ENCODE data around the gene ADGB. TPM values are rescaled to one million over a fixed set of nuclear protein-coding genes. Genes with fewer than 3 reads are reported as not detected.

ADGB gene
- polyA plus RNA-seq (2013, experiment 1 of 2): 0.08 TPM
- not detected for polyA plus RNA-seq (2013, experiment 2 of 2)

DNA sequence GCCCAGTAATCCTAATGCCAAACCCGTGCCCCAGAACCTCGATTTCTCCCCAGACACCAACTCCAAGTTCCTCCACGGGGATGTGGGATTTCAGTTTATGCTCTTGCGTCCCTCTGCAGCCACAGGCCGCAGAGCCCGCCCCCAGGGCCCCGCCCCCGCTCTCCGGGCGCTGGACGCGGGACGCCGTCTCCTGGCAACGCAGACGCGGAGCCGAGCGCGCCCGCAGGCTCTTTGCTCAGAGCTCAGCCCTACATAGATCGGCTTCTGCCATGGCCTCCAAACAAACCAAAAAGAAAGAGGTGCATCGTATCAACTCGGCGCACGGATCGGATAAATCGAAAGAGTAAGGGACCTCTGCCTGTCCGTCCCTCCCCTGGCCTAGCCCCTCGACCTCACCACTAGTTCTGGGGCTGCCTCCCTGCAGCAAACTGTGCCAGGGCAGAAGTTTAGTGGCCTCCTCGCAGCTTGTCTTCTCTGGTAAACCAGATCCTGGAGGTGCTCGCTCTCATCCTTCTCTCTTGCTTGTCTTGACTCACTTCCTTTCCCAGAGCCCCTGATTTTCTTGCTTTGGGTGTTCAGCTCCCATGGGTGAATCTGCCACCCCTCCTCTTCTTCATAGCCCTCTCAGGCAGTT is at the start of gene ADGB:
Gene ADGB (plus strand): TSS at position 201 of the 634 bp plus-strand sequence. CDS start 69 bp downstream, at position 270.
- Histone ChIP-seq H3K9ac (ENCODE audit: low read length) (peak within 1 kb of the TSS; percentile 63), H3K4ac (ENCODE audit: low read depth, low read length) (no peak within 1 kb of the TSS), H3K18ac (ENCODE audit: low read length) (no peak within 1 kb of the TSS), H4K8ac (ENCODE audit: low read depth, low read length) (no peak within 1 kb of the TSS), H3K36me3 (ENCODE audit: control insufficient read depth, insufficient read depth, low read length) (no peaks in the 10 kb centered on the region), H3K4me1 (ENCODE audit: control insufficient read depth, low read depth, low read length) (no peaks in the 10 kb centered on the region), H3K56ac (ENCODE audit: low read length) (peak within 1 kb of the TSS; percentile 74), H3K4me3 (ENCODE audit: low read length) (no peak within 1 kb of the TSS), H3K79me2 (ENCODE audit: control insufficient read depth, insufficient read depth, low read length) (no peaks in the 10 kb centered on the region), H3K4me2 (ENCODE audit: low read length) (peak within 1 kb of the TSS; percentile 88), H3K79me1 (ENCODE audit: low read length) (no peaks in the 10 kb centered on the region), H3K27ac (ENCODE audit: low read depth, low read length) (no peak within 1 kb of the TSS), H2BK15ac (replicated peaks; ENCODE audit: low read depth) (no peak within 1 kb of the TSS), H3K27me3 (ENCODE audit: insufficient read depth, low read length, poor library complexity) (no peaks in the 10 kb centered on the region), H2BK120ac (ENCODE audit: low read depth, low read length) (no peak within 1 kb of the TSS), H2AK5ac (ENCODE audit: low read length) (no peak within 1 kb of the TSS), H3K23ac (ENCODE audit: low read length) (no peak within 1 kb of the TSS), H2BK5ac (ENCODE audit: low read length) (no peak within 1 kb of the TSS), H4K5ac (ENCODE audit: low read length) (no peak within 1 kb of the TSS)
- DNase-seq: peak; percentile 83
- no CpG with 5 or more reads among the region's 32 CpGs for WGBS (ENCODE audit: extremely low coverage, insufficient coverage, low lambda C conversion rate)

DNA sequence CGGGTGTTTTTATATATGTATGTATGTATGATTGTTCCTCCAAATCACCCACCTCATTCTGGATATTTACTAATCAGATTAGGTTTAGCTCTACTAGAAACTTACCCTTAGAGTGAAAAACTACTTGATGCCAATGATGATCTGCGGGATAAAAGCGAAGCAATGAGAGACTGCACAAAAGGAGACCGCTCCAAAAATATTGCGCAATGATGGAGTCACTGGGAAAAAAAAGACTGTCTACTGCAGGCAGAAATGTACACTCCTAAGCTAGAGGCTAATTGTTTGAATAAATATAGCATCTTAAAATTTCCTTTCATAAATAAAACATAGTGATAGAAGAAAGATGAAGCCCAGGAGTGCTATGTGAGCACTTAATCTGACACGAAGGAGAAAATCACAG is 47.9 kb upstream of the ADGB start:
- Histone ChIP-seq H3K18ac (ENCODE audit: low read length) (no peak overlapping the region), H3K36me3 (ENCODE audit: control insufficient read depth, insufficient read depth, low read length) (peaks cover 2% of the 10 kb centered on the region), H3K4me3 (ENCODE audit: low read length) (no peak overlapping the region), H3K4me1 (ENCODE audit: control insufficient read depth, low read depth, low read length) (no peaks in the 10 kb centered on the region), H3K4me2 (ENCODE audit: low read length) (no peak overlapping the region), H3K9ac (ENCODE audit: low read length) (no peak overlapping the region), H3K79me2 (ENCODE audit: control insufficient read depth, insufficient read depth, low read length) (peaks cover 2% of the 10 kb centered on the region), H2AK5ac (ENCODE audit: low read length) (no peak overlapping the region), H3K56ac (ENCODE audit: low read length) (no peak overlapping the region), H3K27me3 (ENCODE audit: insufficient read depth, low read length, poor library complexity) (no peaks in the 10 kb centered on the region), H3K79me1 (ENCODE audit: low read length) (peaks cover 3% of the 10 kb centered on the region), H3K23ac (ENCODE audit: low read length) (no peak overlapping the region), H3K4ac (ENCODE audit: low read depth, low read length) (no peak overlapping the region), H4K8ac (ENCODE audit: low read depth, low read length) (no peak overlapping the region), H4K5ac (ENCODE audit: low read length) (no peak overlapping the region), H2BK5ac (ENCODE audit: low read length) (no peak overlapping the region), H3K27ac (ENCODE audit: low read depth, low read length) (no peak overlapping the region), H2BK15ac (replicated peaks; ENCODE audit: low read depth) (no peak overlapping the region), H2BK120ac (ENCODE audit: low read depth, low read length) (no peak overlapping the region)
- DNase-seq: no peak
- WGBS (ENCODE audit: extremely low coverage, insufficient coverage, low lambda C conversion rate): no CpG with 5 or more reads among the region's 6 CpGs

DNA sequence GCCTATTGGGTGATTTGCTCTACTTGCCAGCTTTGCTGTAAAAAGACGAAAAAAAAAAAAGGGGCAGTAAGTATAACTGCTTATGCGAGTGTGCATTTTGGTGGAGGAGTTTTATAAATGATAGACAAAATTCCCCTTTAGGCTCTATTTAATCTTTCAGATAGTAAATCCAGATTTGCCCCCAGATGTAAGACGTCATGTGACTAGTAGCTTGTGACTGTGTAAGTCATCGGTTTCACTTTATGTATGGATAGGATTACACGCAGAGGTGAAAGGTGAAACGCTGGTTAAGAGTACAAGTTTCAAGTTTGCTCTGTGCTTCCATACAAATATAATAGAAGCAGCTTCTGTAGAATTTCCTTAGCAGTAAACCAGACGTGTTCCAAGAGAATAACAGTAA is 47.2 kb upstream of the ADGB start:
- no peak overlapping the region for H3K9ac ChIP-seq (ENCODE audit: low read length)
- WGBS (ENCODE audit: extremely low coverage, insufficient coverage, low lambda C conversion rate): no CpG with 5 or more reads among the region's 7 CpGs
- no peak overlapping the region for H3K18ac ChIP-seq (ENCODE audit: low read length)
- H3K56ac ChIP-seq (ENCODE audit: low read length): no peak overlapping the region
- no peak overlapping the region for H2BK15ac ChIP-seq (replicated peaks; ENCODE audit: low read depth)
- H2BK120ac ChIP-seq (ENCODE audit: low read depth, low read length): no peak overlapping the region
- no peak overlapping the region for H4K8ac ChIP-seq (ENCODE audit: low read depth, low read length)
- H3K79me2 ChIP-seq (ENCODE audit: control insufficient read depth, insufficient read depth, low read length): peaks cover 2% of the 10 kb centered on the region
- no peak overlapping the region for H4K5ac ChIP-seq (ENCODE audit: low read length)
- DNase-seq: no peak
- no peak overlapping the region for H3K27ac ChIP-seq (ENCODE audit: low read depth, low read length)
- no peak overlapping the region for H3K4me2 ChIP-seq (ENCODE audit: low read length)
- H3K27me3 ChIP-seq (ENCODE audit: insufficient read depth, low read length, poor library complexity): no peaks in the 10 kb centered on the region
- H3K79me1 ChIP-seq (ENCODE audit: low read length): peaks cover 3% of the 10 kb centered on the region
- H3K4me3 ChIP-seq (ENCODE audit: low read length): no peak overlapping the region
- H2AK5ac ChIP-seq (ENCODE audit: low read length): no peak overlapping the region
- H3K36me3 ChIP-seq (ENCODE audit: control insufficient read depth, insufficient read depth, low read length): peaks cover 2% of the 10 kb centered on the region
- no peak overlapping the region for H2BK5ac ChIP-seq (ENCODE audit: low read length)
- H3K4me1 ChIP-seq (ENCODE audit: control insufficient read depth, low read depth, low read length): no peaks in the 10 kb centered on the region
- no peak overlapping the region for H3K23ac ChIP-seq (ENCODE audit: low read length)
- H3K4ac ChIP-seq (ENCODE audit: low read depth, low read length): no peak overlapping the region

DNA sequence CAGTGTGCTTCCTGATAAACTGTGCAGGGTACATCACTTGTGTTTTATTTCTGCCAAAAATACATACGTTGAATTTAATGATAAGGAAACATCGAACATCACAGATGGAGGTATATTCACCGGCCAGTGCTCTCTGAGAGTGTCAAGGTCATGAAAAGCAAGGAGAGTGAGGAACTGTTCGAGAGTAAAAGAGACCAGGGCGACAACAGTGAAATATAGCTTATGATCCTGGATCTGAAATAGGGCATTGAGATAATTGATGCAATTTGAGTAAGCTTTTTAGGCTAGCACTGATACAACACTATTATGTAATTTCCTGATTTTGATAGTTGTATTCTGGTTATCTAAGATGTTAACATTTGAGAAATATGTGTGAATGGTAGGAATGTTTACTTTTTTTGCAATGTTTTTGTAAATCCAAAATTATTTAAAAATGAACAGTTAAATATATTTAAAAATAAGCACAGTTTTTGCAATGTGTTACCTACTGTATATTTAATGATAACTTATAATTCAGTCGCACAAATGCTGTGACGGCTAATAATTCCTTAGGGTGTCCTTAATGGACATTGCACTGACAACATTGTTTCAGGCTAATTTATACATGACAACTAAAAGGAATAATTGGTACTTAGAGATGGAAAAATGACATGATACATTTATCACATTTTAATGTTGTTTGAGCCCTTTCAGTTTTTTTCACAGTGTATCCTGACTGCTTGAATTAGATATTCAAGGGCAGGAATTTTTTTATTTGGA is 45.2 kb upstream of the ADGB start:
- no CpG with 5 or more reads among the region's 7 CpGs for WGBS (ENCODE audit: extremely low coverage, insufficient coverage, low lambda C conversion rate)

GRCh38 chr6:146560607-146561006 is 38.2 kb upstream of the ADGB start:
- Histone ChIP-seq H2BK120ac (ENCODE audit: low read depth, low read length) (no peak overlapping the region), H3K4ac (ENCODE audit: low read depth, low read length) (no peak overlapping the region), H3K27me3 (ENCODE audit: insufficient read depth, low read length, poor library complexity) (no peaks in the 10 kb centered on the region), H3K79me1 (ENCODE audit: low read length) (no peaks in the 10 kb centered on the region), H3K79me2 (ENCODE audit: control insufficient read depth, insufficient read depth, low read length) (no peaks in the 10 kb centered on the region), H3K18ac (ENCODE audit: low read length) (no peak overlapping the region), H3K4me1 (ENCODE audit: control insufficient read depth, low read depth, low read length) (no peaks in the 10 kb centered on the region), H3K23ac (ENCODE audit: low read length) (no peak overlapping the region), H3K56ac (ENCODE audit: low read length) (no peak overlapping the region), H4K5ac (ENCODE audit: low read length) (no peak overlapping the region), H2BK5ac (ENCODE audit: low read length) (no peak overlapping the region), H3K4me2 (ENCODE audit: low read length) (no peak overlapping the region), H4K8ac (ENCODE audit: low read depth, low read length) (no peak overlapping the region), H3K36me3 (ENCODE audit: control insufficient read depth, insufficient read depth, low read length) (no peaks in the 10 kb centered on the region), H3K27ac (ENCODE audit: low read depth, low read length) (no peak overlapping the region), H2AK5ac (ENCODE audit: low read length) (no peak overlapping the region), H3K4me3 (ENCODE audit: low read length) (no peak overlapping the region), H3K9ac (ENCODE audit: low read length) (no peak overlapping the region), H2BK15ac (replicated peaks; ENCODE audit: low read depth) (no peak overlapping the region)
- no peak for DNase-seq
- WGBS (ENCODE audit: extremely low coverage, insufficient coverage, low lambda C conversion rate): no CpG with 5 or more reads among the region's 1 CpG

More for the DNA sequence above, 45.2 kb upstream of the ADGB start:
- Histone ChIP-seq H3K56ac (ENCODE audit: low read length) (no peak overlapping the region), H2AK5ac (ENCODE audit: low read length) (no peak overlapping the region), H2BK120ac (ENCODE audit: low read depth, low read length) (no peak overlapping the region), H3K36me3 (ENCODE audit: control insufficient read depth, insufficient read depth, low read length) (peaks cover 2% of the 10 kb centered on the region), H2BK15ac (replicated peaks; ENCODE audit: low read depth) (no peak overlapping the region), H3K79me1 (ENCODE audit: low read length) (peaks cover 2% of the 10 kb centered on the region), H4K8ac (ENCODE audit: low read depth, low read length) (no peak overlapping the region), H3K4me3 (ENCODE audit: low read length) (no peak overlapping the region), H4K5ac (ENCODE audit: low read length) (no peak overlapping the region), H3K27ac (ENCODE audit: low read depth, low read length) (no peak overlapping the region), H3K4me2 (ENCODE audit: low read length) (no peak overlapping the region), H3K79me2 (ENCODE audit: control insufficient read depth, insufficient read depth, low read length) (no peaks in the 10 kb centered on the region), H3K9ac (ENCODE audit: low read length) (no peak overlapping the region), H3K18ac (ENCODE audit: low read length) (no peak overlapping the region), H3K4me1 (ENCODE audit: control insufficient read depth, low read depth, low read length) (no peaks in the 10 kb centered on the region), H2BK5ac (ENCODE audit: low read length) (no peak overlapping the region), H3K4ac (ENCODE audit: low read depth, low read length) (no peak overlapping the region), H3K23ac (ENCODE audit: low read length) (no peak overlapping the region), H3K27me3 (ENCODE audit: insufficient read depth, low read length, poor library complexity) (no peaks in the 10 kb centered on the region)
- DNase-seq: no peak
